Large intestine (tissue), 3 donors: ENCODE measurements around the gene GRIK3. TPM values are rescaled to one million over a fixed set of nuclear protein-coding genes. Genes with fewer than 3 reads are reported as not detected.
A peak's percentile ranks its signal among the peaks of the same experiment; 100 is the strongest.

Experiments
- DNase-seq, 2 donors: peaks; one replicate each; pipeline versions ENCODE4 v3.0.0 to v3.0.0-alpha.2; 2013
- H3K27ac ChIP-seq: one replicate; pipeline ENCODE4 v1.5.1; 2013; ENCODE audit warnings: low read length
- H3K27me3 ChIP-seq: 2 replicates; pipeline ENCODE4 v1.6.1; 2013; ENCODE audit warnings: low read length; ENCODE audit not compliant: control insufficient read depth, insufficient read depth
- H3K36me3 ChIP-seq: 2 replicates; pipeline ENCODE4 v1.6.1; 2013; ENCODE audit warnings: low read length; ENCODE audit not compliant: control insufficient read depth, insufficient read depth
- H3K4me1 ChIP-seq: one replicate; pipeline ENCODE4 v1.6.1; 2013; ENCODE audit warnings: low read length; ENCODE audit not compliant: control insufficient read depth, insufficient read depth
- H3K4me3 ChIP-seq: one replicate; pipeline ENCODE4 v1.5.1; 2013; ENCODE audit warnings: low read length
- H3K9me3 ChIP-seq: one replicate; pipeline ENCODE4 v1.6.1; 2013; ENCODE audit warnings: mild to moderate bottlenecking, low read depth, low read length, moderate library complexity; ENCODE audit not compliant: control insufficient read depth
- WGBS: methylation state at CpG from one replicate; pipeline ENCODE4 v1.1.5; 2013; ENCODE audit warnings: low lambda C conversion rate; ENCODE audit not compliant: insufficient coverage; 5-methylcytosine and 5-hydroxymethylcytosine counted together
- polyA plus RNA-seq: library from polyadenylated mRNA; unstranded; fragments of 120-200 nt; gene quantifications from one replicate; pipeline ENCODE4 v1.2.1, GENCODE V29; 2013

The GRIK3 gene
- polyA plus RNA-seq, 1 donor = 4.5 TPM

- H3K9me3 ChIP-seq = no peaks in the 10 kb centered on the region
- no peak overlapping the region for H3K27ac ChIP-seq
- no peaks in the 10 kb centered on the region for H3K4me1 ChIP-seq
- DNase-seq = no peak
- no peak overlapping the region for H3K4me3 ChIP-seq
- H3K36me3 ChIP-seq = no peaks in the 10 kb centered on the region
- no peaks in the 10 kb centered on the region for H3K27me3 ChIP-seq
Measured at GRCh38 chr1:37018510-37018909, 15.8 kb downstream of the GRIK3 start.

- Histone ChIP-seq H3K36me3 (no peaks in the 10 kb centered on the region), H3K27me3 (no peaks in the 10 kb centered on the region), H3K9me3 (no peaks in the 10 kb centered on the region), H3K4me3 (no peak overlapping the region), H3K4me1 (no peaks in the 10 kb centered on the region), H3K27ac (no peak overlapping the region)
- WGBS = 33% methylated on average over 3 of the region's 4 CpGs
- DNase-seq = no peak
Measured at GRCh38 chr1:37017720-37018119, 16.6 kb downstream of the GRIK3 start.

GRCh38 chr1:37016121-37016520 lies 18.2 kb downstream of the GRIK3 start:
- H3K27ac ChIP-seq = no peak overlapping the region
- no peaks in the 10 kb centered on the region for H3K27me3 ChIP-seq
- no peaks in the 10 kb centered on the region for H3K36me3 ChIP-seq
- H3K9me3 ChIP-seq = no peaks in the 10 kb centered on the region
- no peak overlapping the region for H3K4me3 ChIP-seq
- no peak for DNase-seq
- H3K4me1 ChIP-seq = no peaks in the 10 kb centered on the region

GRCh38 chr1:37015713-37016112 lies 18.6 kb downstream of the GRIK3 start:
- WGBS = no CpG with 5 or more reads among the region's 7 CpGs
- no peak overlapping the region for H3K27ac ChIP-seq
- H3K4me1 ChIP-seq = no peaks in the 10 kb centered on the region
- DNase-seq = no peak
- H3K4me3 ChIP-seq = no peak overlapping the region
- no peaks in the 10 kb centered on the region for H3K27me3 ChIP-seq
- no peaks in the 10 kb centered on the region for H3K9me3 ChIP-seq
- H3K36me3 ChIP-seq = no peaks in the 10 kb centered on the region

GRCh38 chr1:37012226-37012625 lies 22.1 kb downstream of the GRIK3 start:
- Histone ChIP-seq H3K27ac (no peak overlapping the region), H3K4me3 (no peak overlapping the region), H3K36me3 (no peaks in the 10 kb centered on the region), H3K9me3 (no peaks in the 10 kb centered on the region), H3K4me1 (no peaks in the 10 kb centered on the region), H3K27me3 (no peaks in the 10 kb centered on the region)
- DNase-seq = no peak
- WGBS = no CpG with 5 or more reads among the region's 6 CpGs

GRCh38 chr1:37010011-37010410 lies 24.3 kb downstream of the GRIK3 start:
- no peaks in the 10 kb centered on the region for H3K27me3 ChIP-seq
- no CpG with 5 or more reads among the region's 4 CpGs for WGBS
- DNase-seq = no peak
- no peaks in the 10 kb centered on the region for H3K4me1 ChIP-seq
- H3K9me3 ChIP-seq = no peaks in the 10 kb centered on the region
- H3K4me3 ChIP-seq = no peak overlapping the region
- no peak overlapping the region for H3K27ac ChIP-seq
- H3K36me3 ChIP-seq = no peaks in the 10 kb centered on the region

- H3K36me3 ChIP-seq = no peaks in the 10 kb centered on the region
- H3K9me3 ChIP-seq = no peaks in the 10 kb centered on the region
- no peak for DNase-seq
- WGBS = no CpG with 5 or more reads among the region's 5 CpGs
- H3K27me3 ChIP-seq = no peaks in the 10 kb centered on the region
- H3K27ac ChIP-seq = no peak overlapping the region
- no peak overlapping the region for H3K4me3 ChIP-seq
- no peaks in the 10 kb centered on the region for H3K4me1 ChIP-seq
Measured at GRCh38 chr1:37009521-37009920, 24.8 kb downstream of the GRIK3 start.

GRCh38 chr1:37006132-37006868 lies 28.0 kb downstream of the GRIK3 start:
- H3K4me1 ChIP-seq = no peaks in the 10 kb centered on the region
- 67% methylated on average over 1 of the region's 11 CpGs for WGBS
- no peak overlapping the region for H3K4me3 ChIP-seq
- H3K27ac ChIP-seq = no peak overlapping the region
- DNase-seq = peak in 1 of 2 donors; percentile 6
- no peaks in the 10 kb centered on the region for H3K36me3 ChIP-seq
- no peaks in the 10 kb centered on the region for H3K9me3 ChIP-seq
- H3K27me3 ChIP-seq = no peaks in the 10 kb centered on the region

- no CpG with 5 or more reads among the region's 3 CpGs for WGBS
- Histone ChIP-seq H3K27ac (no peak overlapping the region), H3K36me3 (no peaks in the 10 kb centered on the region), H3K4me1 (no peaks in the 10 kb centered on the region), H3K9me3 (no peaks in the 10 kb centered on the region), H3K4me3 (no peak overlapping the region), H3K27me3 (no peaks in the 10 kb centered on the region)
- no peak for DNase-seq
Measured at GRCh38 chr1:37002898-37003297, 31.4 kb downstream of the GRIK3 start.

- no peaks in the 10 kb centered on the region for H3K36me3 ChIP-seq
- no peak overlapping the region for H3K27ac ChIP-seq
- H3K4me1 ChIP-seq = no peaks in the 10 kb centered on the region
- H3K9me3 ChIP-seq = no peaks in the 10 kb centered on the region
- no peak for DNase-seq
- peaks cover under 1% of the 10 kb centered on the region for H3K27me3 ChIP-seq
- 42% methylated on average over 2 of the region's 2 CpGs for WGBS
- no peak overlapping the region for H3K4me3 ChIP-seq
Measured at GRCh38 chr1:37001703-37002102, 32.6 kb downstream of the GRIK3 start.

- H3K27me3 ChIP-seq = peaks cover 2% of the 10 kb centered on the region
- H3K27ac ChIP-seq = no peak overlapping the region
- no peaks in the 10 kb centered on the region for H3K9me3 ChIP-seq
- H3K4me1 ChIP-seq = no peaks in the 10 kb centered on the region
- no peak for DNase-seq
- no peaks in the 10 kb centered on the region for H3K36me3 ChIP-seq
- no peak overlapping the region for H3K4me3 ChIP-seq
- WGBS = no CpG with 5 or more reads among the region's 7 CpGs
Measured at GRCh38 chr1:36996106-36996505, 38.2 kb downstream of the GRIK3 start.
